Stromal cell of bone marrow (primary cell): Measurements from ENCODE around the gene MNT.

ENCODE experiments used
- DNase-seq: peaks from one replicate; pipeline ENCODE4 v3.0.0-alpha.2; 2012; ENCODE audit warnings: low read depth

The MNT gene

DNA sequence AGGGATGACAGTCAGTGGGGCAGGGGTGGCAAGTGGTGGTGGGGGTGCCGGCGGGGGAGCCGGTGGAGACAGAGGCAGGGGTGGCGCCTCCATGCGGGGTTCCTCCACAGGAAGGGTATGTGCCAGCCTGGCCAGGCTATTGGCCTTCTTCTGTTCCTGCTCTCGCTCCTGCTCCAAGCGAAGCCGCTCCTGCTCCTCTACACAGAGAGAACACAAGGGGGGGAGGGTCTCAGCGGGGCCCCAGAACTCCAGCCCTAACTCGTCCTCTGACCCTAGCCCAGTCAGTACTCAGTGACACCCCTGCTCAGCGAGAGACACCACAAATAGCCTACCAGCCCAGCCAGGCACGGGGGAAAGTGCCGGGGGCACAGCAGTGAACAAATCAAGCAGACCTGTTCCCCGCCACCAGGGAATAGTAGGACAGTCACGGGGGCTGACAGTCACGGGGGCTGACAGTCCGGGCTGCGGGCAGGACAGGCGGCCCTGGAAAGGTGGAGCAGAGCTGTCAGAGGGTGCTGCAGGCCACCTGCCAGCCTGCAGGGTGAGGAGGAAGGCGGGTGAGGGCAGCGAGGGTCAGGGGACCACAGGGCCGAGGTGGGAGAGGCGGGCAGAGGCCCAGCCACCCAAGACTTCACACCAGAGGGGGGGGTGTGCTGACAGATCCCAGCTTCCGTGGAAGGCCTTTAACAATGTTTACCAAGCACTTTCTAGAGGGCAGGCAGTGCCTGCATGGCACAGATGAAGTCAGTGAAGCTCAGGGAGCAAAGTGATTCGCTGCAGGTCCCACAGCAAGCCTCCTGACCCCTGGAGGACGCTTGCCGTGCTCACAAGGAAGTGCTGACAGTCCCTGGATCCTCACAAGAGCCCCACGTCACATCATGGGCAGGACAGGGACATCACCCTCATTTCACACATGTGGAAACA, 5.3 kb downstream of the MNT start:
- DNase-seq = no peak

DNA sequence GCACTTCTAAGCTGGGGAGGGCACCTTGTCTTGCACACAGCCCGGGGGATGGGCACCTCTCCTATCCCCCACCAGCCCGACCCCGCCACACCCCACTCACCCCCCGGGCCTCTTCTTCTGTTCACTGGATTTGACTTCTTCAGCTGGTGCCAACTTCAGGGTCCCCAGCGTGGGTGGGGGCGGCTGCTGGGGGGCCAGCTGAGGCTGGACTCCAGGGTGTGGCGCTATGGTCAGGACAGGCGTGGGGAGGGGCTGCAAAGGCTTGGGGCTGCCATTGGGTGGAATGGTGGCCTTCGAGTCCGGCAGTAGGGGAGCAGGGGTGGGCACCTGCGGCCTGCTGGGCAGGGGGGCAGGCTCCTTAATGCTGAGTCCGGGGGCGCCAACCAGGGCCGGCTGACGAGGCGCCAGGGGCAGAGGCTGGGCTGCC, 6.1 kb downstream of the MNT start:
- DNase-seq = no peak

DNA sequence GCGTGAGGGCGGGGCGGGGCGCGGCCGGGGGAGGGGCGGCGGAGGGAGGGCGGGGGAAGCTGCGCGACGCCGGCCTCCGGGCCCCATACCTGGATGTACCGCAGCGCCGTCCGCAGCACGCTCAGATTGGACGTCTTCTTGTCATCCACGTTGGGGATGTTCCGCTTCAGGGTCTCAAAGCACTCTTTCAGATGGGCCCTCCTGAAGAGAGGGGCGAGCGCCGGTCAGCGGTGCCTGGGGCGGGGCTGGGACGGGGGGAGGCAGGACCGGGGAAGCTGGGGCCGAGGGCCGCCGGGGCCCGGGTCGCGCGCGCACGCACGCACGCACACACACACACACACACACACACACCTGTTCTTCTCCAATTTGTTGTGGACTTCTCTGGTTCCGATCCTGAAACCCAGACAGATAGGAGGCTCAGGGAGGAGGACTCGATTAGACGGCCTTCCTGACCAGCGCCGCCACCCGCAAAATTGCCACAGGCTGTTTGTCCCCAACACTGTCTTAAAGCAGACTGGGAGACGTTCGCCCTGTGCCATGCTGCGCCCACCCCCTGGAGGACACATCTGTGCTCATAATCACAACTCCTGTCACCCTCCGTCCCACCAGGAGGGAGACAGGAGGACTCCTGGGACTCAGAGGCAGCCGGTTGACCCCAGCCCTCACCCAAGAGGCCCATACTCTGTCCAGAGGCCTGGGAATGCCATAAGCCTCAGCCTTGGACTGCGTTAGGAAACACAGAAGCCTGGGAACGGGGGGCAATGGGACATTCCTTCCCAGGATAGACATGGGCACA, 6.7 kb downstream of the MNT start:
- no peak for DNase-seq

DNA sequence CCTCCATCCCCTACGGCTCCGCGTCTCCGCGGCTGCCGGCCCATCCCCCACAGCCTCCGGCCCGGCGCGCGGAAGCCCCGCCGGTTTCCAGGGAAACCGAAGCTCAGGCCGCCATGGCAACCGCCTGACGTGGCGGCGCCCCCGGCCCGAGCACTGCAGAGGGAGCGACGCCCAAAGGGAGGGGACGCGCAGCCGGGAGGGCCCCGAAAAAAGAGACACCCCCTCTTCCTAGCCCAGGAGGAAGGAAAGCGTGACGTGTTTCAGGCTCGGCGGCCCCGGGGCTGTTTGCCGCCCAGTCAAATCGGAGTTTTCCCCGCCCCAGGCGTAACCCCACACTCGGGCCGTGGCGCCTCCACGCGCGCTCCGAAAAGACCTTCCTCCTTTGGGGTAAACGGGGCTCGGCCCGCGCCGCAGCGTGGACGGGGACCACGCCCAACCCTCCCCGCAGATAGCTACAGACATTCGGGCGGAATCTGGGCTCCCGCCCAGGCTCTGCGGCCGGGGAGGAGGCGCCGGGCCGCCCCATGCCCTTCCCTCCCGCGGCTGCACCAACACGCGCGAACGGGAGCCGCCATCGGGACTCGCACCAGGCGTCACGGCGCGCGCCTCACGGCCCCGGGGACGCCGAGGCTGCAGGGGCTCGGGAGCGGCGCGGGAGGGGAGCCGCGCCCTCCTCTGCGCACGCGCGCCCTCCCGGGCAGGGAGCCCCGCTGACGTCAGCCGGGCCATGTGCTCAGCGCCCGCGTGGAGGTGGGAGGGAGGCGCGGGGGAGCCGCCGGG, 7.5 kb downstream of the MNT start:
- peak; percentile 65 for DNase-seq

DNA sequence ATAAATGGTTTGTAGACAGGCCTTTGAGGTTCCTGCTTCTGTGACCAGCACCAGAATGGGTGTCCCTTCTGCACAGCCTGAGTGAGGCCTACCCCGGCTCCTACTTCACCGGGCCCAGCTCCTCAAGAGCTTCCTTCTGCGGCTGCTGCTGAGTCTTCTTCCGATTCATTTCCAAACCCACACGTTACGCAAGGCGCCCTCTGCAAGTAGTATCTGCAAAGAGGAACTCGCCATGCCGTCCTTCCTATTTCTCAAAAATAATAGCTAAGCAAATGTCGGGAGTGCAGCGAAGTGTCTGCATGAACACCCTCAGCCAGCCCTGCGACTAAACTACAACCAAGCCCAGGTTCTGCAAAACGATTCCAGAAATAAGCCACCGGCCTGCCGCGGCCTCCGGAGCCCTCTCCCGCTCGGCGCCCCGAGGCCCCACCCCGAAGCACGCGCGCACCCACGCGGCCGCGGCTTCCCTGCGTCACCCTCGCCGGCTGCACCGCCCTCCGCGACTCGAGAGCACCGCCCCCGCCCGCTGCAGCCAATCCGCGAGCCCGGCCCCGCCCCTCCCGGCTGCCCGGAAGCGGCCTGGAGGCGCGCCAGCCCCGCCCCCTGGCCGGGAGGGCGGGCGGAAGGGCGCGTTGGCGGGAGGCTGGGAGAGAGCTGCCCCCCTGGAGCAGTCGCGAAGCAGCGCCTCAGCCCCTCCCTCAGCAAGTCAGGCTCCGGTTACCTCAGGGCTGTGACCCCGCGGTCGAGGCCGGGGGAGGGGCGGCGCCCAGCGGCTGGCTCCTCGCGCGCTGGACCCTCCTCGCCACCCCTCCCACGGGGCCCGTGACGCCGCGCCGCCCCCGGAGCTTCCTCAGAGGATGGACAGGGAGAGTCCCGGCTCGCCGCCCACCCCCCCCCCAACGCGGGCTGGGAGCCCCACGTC, 8.3 kb downstream of the MNT start:
- peak; percentile 90 for DNase-seq

DNA sequence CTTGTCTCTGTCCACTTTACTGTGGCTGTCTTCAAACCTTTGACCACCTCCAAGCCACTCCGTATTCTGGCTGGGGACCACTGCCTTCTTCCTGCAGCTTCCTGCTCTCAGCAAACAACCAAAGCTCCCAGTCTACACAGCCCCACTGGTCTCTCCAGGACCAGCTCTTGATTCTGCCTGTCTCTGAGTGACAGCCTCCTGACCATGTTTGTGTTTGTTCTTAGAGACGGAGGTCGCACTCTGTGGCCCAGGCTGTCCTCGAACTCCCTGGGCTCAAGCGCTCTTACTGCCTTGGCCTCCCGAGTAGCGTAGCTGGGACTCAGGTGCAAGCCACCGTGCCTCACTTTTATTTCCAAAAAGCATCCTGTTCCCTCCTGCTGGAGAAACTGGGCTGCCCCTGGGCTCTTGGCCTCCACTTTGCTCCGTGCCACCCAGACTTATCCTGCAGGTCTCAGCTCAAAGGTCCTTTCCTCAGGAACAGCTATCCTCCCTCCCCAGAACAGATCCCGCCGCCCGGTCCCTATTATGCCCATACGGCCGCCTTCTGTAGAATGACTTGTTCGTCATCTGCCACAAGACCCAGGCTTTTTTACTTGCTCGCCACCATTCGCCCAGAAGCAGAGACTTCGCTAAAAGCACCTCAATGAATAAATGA, 9.1 kb downstream of the MNT start:
- no peak for DNase-seq

DNA sequence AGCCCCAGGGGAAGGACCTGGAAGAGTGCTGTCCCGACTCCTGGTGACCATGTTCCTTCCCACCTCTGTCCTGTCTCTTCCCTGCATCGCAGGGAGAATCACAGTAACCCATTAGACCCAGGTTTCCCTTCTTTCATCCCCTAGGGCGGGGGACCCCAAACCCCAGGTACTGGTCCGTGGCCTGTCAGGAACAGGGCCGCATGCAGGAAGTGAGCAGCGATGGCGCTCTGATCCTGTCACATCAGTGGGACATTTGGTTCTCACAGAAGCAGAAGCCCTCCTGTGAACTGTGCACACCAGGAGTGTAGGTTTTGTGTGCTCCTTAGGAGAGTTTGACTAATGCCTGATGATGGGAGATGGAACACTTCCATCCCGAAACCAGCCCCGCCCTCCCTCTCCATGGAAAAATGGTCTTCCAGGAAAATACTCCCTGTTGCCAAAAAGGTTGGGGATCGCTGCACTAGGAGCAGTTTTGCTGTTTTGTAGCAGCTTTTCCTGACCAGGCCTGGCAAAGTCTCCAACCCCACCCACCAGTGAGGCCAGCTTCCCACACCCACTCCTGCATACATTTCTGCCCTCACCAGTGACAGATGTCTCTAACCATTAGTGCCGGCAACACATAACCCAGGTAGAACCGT, 10.5 kb downstream of the MNT start:
- peak; percentile 68 for DNase-seq

DNA sequence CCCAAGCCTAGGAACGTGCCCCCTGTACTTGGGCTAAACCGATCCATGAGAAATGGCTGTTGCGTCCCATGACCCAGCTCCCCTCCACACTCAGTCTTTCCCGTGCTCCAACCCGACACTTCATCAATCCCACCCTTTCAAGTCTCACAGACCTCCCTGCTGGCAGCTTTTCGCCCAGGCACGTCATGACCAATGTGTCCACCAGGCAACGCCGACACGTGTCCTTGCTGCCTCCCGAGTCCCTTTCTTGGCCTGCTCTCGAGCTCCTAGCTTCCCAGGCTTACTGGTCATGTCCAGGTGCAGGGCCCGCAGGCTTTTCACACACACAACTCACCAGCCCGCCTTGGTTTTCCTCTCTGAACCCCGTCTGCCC, 12.2 kb downstream of the MNT start:
- no peak for DNase-seq

DNA sequence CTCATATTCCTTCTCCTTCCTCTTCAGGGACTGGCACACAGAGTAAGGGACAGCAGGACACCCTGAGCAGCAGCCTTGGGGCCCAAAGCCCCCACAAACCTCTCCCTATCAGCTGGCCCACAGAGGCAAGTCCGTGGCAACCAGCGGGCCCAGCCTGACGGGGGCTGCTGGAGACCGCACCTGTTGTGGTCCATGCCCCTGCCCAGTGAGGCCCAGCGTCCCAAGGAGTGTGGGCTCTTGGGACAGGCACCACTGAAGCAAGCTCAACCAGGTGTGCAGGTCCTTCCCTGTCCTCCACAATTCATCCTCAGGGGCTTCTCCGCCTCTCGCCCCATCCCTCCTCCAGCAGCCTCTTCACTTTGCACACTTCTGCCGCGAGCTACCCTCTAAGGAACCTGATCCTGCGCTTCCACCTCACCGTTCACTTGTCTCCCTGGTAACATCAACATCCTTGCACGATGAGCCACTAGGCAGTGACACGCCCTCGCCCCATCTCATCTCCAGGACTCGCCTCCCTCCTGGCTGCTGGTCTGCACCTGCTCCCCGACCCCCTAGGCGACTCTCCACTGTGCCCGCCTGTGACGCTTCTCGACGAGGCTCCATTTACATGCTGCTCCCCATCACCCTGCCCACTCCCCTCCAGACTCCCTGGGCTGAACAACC, 12.7 kb downstream of the MNT start:
- no peak for DNase-seq

DNA sequence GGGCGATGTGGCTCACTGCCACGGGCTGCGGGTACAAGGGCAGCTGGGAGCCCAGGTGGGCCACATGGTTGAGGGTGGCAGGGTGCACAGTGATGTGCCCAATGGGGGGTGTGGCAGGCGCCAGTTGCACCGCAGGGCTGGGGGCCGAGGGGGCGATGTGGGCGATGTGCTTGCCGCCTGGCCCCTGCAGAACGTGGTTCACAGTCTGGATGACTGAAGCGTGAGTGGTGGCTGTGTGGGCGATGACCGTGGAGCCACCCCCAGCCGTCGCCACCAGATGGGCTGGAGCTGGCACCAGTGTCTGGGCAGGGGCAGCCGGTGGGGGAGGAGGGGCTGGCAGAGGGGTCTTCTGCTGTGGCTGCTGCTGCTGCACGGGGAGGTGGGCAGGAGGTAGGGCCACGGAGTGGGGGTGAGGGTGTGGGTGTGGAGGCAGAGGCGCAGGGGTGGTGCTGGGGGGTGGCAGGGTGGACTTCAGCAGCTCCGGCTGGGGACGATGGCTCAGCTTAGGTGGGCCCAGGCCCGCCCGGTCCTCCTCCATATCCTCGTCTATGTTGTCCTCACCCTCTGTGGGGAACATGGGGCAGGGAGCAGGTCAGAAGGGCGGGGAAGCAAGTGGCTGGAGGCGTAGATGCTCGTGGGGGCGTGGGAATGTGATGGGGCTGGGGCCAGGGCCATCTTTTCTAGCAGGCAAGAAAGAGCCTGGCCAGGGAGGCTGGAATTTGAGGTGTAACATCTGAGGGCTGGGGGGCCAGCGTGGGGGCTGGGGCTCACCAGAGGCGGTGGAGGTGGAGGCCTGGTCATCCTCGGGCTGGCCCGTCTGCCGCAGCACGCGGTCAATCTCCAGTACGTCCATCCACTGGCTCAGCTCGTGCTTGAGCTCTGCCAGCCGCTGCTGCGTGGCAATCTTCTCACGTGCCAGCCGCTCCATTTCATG, 13.5 kb downstream of the MNT start:
- no peak for DNase-seq

DNA sequence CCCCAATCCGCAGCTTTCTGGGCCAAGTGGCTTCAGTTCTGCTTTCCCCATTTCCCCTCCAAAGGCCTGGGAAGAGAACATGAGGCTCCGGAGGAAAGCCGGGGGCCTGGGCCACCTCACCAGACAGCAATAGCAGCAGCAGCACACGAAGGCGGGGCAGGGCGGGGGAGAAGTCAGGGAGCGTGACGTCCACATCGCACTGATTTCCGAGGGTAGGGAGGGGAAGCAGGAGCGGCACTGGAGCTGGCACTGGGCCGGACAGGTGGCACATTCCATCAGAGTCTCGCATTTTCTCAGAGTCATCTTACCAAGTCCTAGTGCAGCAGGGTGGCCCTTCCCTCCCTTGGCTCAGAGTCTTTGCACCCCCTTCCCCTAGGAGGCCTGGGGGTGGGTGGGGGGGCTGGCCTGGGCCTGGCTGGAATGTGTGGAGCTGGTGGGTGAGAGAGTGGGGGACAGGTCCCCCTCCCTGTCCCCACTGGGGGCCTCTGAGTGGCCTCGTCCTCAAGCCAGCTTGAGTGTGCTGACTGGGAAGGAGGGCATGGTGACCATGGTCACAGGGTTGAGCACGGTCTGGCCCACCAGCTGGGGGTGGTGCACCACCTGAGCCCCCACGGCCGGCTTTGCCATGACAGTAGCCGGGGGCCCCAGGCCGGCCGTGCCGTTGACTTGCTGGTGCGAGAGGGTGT, 14.3 kb downstream of the MNT start:
- DNase-seq = no peak

DNA sequence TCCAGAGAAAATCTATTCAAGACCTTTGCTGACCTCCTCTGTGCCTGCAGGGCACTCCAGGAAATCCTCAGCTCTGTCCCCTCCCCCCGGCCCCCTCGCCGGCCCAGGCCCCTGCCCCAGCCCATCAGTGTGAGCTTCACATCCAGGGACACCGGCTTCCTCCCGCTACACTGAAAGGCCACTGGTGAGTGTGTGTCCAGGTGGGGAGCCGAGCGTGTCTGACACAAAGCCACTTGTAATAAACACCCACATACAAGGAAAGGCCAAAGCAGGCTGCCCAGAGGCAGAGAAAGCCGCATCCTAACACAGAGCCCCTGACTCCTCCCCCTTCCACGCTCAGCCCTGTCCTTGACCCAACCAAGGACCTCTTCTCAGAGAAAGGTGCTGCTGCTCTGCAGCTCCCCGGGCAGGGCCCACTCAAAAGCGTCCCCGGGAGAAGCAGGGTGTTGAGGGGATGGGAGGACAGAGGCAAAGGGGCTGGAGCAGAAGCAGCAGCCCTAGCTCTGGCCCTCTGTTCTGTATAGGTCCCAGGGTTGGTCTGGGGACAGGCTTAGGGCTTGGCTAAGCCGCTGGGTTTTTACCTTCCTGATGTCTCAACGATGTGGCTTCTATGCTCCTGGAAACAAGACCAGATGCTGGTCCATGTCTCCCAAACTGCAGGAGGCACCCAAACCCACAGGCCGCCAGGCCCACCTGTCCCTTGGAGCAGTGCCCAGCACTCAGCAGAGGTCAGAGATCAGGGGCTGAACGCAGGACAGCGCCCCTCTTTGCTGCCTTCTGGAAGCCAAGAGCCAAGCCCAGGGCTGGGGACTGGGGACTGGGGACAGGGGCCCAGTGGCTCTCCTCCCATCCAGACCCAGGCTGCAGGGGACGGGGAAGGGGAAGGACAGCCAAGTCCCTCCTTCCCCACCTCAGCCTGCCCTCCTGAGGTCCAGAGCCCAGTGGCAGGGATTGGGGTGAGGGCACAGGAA, 15.3 kb downstream of the MNT start:
- DNase-seq = no peak

DNA sequence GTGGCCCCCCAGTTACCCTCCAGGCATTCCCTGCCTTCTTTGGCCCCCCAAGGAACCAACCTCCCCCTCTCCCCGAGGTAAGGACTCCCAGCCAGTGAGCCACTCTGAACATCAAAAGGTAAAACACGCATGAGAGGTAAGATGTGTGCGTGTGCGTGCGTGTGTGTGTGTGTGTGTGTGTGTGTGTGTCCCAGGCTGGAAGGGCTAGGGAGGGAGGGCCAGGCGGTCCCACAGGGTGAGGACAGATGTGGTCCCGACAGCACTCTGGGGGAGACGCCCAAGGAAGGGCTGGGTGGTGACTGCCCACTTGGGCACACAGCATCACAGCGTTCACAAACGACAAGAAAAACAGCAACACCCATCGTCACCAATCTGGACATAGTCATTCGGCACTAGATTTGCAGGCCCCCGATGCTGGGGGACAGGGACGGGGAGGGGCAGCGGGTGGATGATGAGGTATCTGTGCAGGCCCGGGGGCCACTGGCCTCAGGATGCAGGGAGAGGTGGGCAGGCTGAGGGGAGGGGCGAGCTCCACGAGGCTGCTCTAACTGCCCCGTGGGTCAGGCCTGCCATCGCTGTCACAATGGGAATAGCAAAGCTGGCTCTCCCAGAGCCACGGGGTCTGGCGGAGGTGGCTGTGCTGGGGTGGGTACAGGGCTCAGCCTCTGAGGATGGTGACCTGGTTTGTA, 16.3 kb downstream of the MNT start:
- DNase-seq = no peak

DNA sequence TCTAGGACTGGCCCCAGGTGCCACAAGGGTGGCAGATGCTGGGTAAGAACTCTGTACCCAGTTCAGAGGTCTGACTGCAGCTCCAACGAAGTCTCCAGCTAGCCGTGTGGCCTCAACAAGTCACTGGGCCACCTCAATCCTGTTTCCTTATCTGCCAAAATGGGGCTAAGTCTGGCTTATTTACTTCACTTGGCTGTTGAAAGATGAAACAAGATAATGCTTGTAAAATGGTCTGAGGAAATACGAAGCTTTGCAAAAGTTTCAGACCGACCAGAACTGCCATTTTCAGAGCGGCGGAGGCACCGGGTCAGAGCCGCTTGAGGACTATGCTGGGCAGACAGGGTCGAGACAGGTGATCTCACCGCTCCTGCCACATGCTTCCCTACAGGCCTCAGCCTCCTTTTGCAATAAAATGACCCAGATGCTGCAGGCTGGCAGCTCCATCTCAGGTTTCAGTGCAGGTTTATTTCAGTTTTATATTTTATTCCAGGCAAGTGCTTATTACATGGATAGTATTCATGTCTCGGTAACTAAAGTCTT, 17.2 kb downstream of the MNT start:
- DNase-seq = no peak

DNA sequence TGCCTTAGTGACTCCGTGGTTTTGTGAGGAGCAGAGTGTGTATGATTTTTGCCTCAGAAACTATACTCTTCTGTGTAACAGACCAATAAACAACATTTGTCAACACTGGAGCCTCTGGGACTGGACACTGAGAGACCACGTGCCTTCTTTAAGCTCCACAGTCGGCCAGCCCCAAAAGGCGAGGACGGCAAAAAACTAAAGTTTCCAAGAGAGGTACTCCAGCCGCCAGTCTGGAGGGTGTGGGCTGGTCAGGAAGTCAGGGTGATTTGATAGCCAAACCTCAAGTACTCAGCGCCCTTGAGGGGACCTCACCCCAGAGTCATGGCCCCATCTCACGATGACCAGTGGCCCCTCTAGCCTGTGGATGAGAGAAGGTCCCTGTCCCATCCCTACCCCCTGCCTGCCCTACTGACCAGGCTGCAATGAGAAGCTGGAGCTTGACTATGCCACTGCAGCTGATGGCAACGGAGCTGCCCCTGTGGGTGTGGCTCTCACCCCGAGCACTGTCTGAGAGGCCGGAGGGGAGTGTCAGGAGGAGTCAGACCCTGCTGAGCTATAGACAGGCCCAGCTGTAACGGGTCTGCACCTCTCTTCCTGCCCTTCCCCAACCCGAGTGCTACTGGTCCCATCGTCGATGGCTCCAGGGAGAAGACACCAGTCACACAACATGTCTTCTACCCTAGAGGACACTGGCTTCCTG, 19.8 kb downstream of the MNT start:
- DNase-seq = no peak
